Femur (tissue), 1 donor: ENCODE results near the gene MYO9B.
A peak's percentile ranks its signal among the peaks of the same experiment; 100 is the strongest.
"Not testable (repeated sequence)": the region's sequence is repeated elsewhere in the genome, so short reads cannot be mapped to it uniquely, and the experiment has no call there.

Source experiments
- DNase-seq: peaks from one replicate; pipeline ENCODE4 v3.0.0-alpha.2; 2017

The MYO9B gene

GRCh38 chr19:17116996-17117702 lies 41.6 kb downstream of the MYO9B start:
- DNase-seq, result peak; percentile 48

- DNase-seq, result no peak
These were observed 43.4 kb downstream of the MYO9B start for GRCh38 chr19:17118957-17119356.

- no peak for DNase-seq
These were observed 46.2 kb downstream of the MYO9B start for GRCh38 chr19:17121736-17122293.

GRCh38 chr19:17123041-17123440 lies 47.5 kb downstream of the MYO9B start:
- no peak for DNase-seq

- DNase-seq, result no peak
These were observed 48.4 kb downstream of the MYO9B start for GRCh38 chr19:17124025-17124424.

GRCh38 chr19:17125062-17125727 lies 49.6 kb downstream of the MYO9B start:
- DNase-seq, result no peak

- DNase-seq, result peak; percentile 74
These were observed 50.4 kb downstream of the MYO9B start for GRCh38 chr19:17125728-17126677.

- DNase-seq, result no peak
These were observed 52.1 kb downstream of the MYO9B start for GRCh38 chr19:17127671-17128070.

- no peak for DNase-seq
These were observed 52.8 kb downstream of the MYO9B start for GRCh38 chr19:17128403-17128802.

GRCh38 chr19:17128820-17129219 lies 53.2 kb downstream of the MYO9B start:
- no peak for DNase-seq

- no peak for DNase-seq
These were observed 53.8 kb downstream of the MYO9B start for GRCh38 chr19:17129377-17129776.

- DNase-seq, result peak; percentile 96
These were observed 59.6 kb downstream of the MYO9B start for GRCh38 chr19:17135001-17135853.

- no peak for DNase-seq
These were observed 60.4 kb downstream of the MYO9B start for GRCh38 chr19:17136021-17136420.

GRCh38 chr19:17136617-17137016 lies 61.0 kb downstream of the MYO9B start:
- DNase-seq, result no peak

- DNase-seq, result no peak
These were observed 61.8 kb downstream of the MYO9B start for GRCh38 chr19:17137417-17137816.

- DNase-seq, result not testable (repeated sequence)
These were observed 62.7 kb downstream of the MYO9B start for GRCh38 chr19:17138052-17138846.

- DNase-seq, result no peak
These were observed 63.5 kb downstream of the MYO9B start for GRCh38 chr19:17138937-17139598.

- not testable (repeated sequence) for DNase-seq
These were observed 69.2 kb downstream of the MYO9B start for GRCh38 chr19:17144771-17145170.

- DNase-seq, result no peak
These were observed 70.2 kb downstream of the MYO9B start for GRCh38 chr19:17145546-17146497.
